Stimulated activated CD4-positive, alpha-beta T cell treated with anti-CD3 and anti-CD28 coated beads, Interleukin-4, amount 100 ng/mL, for 24 hours (primary cell): ENCODE data around the gene MEF2C.
"Not testable (repeated sequence)": the region's sequence is repeated elsewhere in the genome, so short reads cannot be mapped to it uniquely, and the experiment has no call there.

Experiments used
- DNase-seq: peaks from one replicate; pipeline ENCODE4 v3.0.0-alpha.2; 2020

Gene MEF2C

DNA sequence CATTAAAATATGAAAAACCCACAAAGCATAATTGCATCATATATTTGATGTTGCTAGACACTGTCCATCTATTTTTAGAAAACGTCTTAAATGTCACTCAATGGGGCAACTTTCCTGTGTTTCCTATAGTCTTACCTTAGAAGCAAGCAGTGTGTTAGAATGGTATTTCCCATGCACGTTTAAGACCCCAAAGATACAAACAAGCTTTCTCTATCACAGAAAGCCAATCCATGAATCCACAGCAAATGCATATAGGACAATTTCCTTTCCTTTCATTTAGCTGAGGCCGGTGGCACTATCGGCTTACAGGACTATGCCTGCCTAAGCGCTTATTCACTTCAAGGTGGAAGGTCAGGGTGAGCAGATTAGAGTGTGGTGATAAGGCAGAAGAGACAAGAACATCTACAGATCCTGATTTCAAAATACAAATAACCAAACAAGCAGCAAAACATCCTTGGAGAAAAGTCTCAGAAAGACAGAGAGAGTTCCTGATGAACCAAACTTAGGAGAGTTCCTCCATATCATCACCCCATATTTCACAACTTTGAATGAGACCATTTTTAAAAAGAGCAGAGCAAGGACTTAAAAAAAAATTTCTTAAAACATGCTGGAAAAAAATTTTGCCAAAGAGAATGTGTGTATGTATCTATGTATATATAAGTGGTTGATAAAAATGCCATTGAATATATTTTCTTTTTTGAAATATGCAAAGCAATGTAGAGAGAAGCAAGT lies 57.2 kb downstream of the MEF2C start:
- DNase-seq = no peak

DNA sequence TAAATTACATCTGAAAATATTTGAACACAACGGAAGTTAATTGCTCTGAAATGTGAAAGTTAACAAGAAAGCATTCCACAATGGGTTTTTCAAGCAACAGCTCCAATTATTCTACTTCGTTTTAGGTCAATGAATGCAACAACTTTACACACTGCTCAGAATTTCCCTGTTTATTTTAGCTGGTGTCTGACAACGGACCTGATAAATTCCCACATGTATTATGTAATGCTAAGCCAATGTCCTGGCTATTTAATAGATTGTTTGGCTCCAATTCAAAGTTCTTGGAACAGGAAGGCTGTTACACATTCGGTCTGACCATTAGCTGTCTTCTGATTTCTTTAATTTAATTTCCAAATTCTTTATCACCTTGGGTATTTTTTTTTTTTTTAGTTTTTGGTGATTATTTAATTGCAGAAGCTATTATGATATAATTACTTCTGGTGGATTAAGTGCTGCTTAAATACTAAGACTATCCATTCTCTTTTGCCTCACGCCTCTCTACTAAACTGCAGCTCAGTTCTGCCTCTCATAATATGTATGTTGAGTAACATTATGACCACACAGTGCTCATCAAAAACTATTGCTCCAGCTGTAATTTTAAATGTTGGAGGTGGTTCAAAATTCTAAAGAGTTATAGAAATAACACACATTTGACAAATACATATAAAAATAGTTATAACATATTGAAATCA lies 57.9 kb downstream of the MEF2C start:
- DNase-seq = no peak

DNA sequence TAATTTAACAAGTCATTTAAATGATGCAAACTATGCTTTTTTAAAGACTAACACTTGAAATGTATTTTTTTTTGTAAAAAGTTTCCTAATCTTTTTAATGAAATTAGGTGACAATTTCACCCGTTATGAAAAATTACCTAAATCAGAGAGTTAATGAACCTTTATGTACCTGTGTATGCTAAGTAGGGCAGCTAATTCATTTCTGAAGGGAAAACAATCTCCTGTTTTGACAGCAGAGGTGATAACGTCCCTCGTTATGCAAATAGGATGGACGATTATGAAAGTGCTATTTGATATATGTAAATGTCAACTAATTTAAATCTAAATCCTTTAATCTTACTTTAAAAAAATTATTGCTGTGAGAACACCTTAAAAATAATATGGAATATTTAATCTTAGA lies 58.8 kb downstream of the MEF2C start:
- DNase-seq = no peak

DNA sequence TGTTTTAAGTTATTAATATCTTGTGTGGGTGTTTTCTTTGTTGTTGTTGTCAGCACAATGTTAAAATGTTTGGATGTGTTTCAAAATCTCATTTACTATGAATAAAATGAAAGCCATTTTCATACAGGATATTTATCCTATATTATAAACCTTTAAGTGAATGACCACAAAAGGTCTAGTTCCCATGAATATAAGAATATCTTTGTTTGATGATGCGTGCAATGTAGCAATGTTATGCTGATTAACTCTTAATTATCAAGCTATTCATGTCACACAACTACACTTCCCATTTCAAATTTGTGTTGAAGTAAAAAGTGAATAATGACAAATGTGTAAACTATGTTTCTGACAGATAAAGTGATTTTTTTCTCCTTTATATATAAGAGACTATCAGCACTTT lies 59.8 kb downstream of the MEF2C start:
- no peak for DNase-seq

DNA sequence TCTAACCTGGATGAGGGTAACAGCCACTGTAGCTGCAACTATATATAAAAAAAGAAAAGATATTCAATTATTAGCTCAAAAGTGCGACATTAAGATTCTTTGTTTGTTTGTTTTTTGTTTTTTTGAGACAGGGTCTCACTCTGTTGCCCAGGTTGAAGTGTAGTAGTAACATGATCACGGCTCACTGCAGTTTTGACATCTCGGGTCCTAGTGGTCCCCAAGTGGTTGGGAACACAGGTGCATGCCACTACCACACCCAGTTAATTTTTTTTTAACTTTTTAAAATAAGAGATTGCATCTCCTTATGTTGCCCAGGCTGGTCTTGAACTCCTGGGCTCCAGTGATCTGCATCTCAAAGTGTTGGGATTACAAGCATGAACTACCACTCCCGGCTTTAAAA lies 61.8 kb downstream of the MEF2C start:
- no peak for DNase-seq

DNA sequence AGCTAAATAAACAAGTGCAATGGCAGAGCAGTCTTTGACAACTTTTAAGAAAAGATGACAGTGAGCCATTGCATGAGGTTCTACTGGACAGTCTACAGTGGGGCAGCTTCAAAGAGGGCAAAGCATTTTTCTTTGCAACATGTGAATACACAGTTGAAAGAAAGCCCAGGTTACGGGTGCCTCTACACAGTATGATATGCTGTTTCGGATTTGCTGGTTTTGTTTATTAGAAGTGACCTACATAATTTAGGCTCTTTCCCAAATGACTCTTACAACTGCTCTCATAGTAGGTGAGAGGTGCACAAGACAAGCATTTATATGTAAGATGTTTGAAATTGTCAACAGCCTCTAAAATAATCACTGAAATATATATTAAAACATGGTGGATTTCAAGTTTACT lies 62.4 kb downstream of the MEF2C start:
- no peak for DNase-seq

DNA sequence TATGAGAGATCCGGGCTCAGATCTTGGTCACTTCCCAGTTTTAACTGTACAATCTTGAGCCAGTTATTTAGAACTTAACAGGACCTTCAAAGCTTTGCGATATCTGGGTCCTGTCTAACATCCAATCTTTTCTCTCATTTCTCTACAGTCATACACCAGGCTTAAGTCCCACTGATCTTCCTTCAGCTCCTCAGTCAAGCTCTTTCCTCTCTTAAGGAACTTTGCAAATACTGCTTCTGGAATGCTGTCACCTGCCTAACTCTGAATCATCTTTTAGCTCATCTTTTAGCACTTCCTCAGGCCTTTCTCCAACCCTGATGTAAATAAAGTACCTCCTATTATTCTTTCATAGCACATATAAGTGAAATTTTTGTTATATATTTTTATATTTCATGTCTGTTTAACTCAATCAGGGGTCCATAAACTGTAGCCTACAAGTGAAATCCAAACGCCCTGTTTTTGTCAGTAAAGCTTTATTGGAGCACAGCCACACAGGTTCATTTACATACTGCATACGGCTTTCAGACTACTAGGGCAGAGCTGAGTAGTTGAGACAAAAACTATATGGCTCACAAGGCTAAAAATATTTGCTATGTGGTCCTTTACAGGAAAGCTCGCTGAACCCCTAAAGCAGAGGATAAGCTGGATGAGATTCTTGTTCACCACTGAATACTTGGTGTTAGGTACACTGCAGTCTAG lies 63.5 kb downstream of the MEF2C start:
- no peak for DNase-seq

DNA sequence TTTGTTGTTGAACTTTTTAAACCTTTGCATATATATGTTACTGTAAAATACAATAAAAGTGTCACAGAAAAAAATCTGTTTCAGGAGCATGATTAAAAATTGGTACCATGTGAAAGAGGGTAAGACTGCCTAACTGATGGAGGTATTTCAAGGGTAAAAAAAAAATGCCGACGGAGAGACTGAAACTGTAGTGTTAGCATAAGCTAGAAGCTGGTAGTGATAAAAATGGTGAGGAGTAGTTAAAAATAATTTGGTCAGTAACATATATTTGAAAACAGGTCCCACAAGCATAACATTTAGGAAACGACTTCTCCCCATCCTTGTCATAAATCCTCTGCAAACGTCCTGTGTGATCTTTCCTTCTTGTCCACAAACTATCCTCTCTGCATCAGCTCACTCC lies 64.7 kb downstream of the MEF2C start:
- DNase-seq = no peak

DNA sequence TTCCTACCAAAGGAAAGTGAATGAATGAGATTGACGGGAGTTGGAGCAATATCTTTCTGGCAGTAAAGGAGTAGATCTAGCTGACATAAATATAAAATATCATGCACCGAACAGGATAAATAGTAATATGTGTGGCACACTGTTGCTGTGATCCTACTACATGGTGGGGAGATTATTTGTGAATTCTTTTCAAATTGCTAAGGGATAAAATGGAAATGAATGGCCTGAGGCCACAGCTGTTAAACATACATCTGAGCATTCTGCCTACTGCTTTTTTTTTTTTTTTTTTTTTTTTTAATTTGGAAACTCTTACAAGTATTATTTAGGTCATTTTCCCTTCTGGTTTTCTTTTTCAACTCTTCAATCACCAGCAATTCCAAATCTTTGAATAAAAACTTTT lies 66.8 kb downstream of the MEF2C start:
- DNase-seq = no peak

DNA sequence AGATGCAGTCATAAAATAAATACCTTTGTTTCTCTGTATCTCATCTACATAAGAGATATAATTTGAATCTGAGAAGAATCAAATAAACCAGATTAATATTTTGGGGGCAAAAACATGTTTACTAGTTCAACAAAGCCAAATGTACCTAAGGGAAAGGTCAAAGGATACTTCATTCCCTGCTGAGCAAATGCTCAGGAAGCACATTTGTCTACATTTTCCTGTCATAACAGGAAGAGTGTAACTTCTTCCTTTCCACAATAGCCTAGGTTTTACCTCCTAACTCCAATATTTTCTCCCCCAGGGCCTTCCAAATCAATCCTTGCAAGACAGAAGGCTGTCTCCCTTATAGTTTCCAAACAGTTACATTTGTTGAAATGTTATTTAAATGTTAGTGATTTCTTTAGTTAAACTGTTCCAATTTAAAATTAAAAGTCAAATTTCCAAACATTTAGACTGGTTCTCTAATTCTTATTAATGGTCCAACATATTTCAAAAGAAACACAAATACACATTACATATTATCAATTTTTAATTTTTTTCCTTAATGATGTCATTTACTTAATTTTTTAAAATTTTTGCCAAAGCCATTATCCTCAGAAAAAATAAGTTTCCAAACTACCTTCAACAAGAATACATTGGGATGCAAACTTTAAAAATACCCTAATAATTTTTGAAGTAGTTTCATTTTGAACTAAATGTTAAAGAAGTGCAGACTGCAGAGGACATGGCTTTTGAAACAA lies 67.8 kb downstream of the MEF2C start:
- no peak for DNase-seq

DNA sequence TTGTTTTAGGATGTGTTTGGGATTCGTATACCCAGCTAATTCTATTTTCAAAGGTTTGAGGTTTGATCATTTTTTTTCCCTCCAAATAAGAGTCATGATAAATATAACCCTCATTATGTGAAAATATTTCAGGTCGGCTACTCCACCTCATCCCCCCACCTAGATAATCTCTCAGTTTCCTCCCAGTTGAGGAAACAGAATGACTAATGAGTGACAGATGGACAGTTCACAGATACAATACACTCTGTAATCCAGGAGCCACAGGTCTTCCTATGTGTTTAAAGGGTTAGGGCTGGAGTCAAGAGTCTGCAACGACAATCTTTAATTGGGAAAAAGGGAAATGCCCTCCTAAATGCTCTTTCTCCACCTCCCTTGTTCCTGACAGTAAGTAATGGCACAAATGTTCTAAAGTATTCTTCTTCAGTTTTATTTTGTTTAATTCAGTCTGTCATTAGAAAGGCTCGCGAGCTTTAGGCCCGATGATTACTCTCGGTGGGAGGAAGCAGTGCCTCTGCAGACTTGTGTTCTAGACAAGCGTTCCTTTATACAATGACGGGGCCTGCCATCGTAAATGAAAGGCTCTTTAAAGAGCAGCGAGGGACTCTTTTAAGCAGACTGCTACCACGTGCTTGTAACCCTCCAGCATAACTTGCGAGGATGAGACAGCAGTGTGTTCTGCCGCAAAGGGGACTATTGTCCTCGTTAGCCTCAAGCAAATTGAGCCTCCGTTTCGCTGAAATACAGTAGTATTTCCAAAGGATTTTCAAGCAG lies 69.0 kb downstream of the MEF2C start:
- DNase-seq = no peak

DNA sequence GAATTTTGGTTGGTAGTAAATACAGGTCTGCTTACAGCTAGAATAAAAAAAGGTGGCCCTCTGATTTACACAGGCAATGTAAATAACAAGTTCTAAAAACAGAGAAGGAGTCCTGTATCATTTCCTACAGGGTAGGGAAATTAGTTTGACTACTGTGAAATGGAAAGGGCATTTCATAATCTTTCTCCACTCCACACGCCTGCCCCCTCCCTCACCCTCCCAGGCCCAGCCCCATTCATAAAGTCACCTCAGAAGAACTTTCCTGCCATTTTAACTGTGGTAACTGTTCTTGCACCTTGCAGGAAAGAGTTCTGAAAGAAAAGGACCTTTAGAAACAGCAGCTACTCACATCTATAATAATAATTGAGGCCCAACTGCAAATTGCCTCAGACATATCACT lies 69.7 kb downstream of the MEF2C start:
- no peak for DNase-seq

DNA sequence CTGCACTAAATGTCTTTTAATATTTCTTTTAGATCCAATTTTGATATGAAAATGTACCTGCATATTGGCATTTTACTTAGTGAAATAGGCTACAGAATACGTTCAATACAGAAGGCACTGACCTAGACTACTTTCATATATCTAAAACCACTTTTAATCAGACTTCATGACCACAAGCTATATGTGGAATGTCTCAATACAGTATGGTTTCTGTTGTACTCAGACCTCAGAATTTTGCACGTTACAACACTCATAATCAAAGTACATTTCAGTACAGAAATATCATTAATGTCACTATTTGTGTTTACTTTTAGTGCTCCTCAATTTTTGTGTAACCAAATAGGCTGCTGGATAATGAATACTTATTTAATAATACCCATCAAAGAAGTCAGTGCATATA lies 74.8 kb downstream of the MEF2C start:
- no peak for DNase-seq

DNA sequence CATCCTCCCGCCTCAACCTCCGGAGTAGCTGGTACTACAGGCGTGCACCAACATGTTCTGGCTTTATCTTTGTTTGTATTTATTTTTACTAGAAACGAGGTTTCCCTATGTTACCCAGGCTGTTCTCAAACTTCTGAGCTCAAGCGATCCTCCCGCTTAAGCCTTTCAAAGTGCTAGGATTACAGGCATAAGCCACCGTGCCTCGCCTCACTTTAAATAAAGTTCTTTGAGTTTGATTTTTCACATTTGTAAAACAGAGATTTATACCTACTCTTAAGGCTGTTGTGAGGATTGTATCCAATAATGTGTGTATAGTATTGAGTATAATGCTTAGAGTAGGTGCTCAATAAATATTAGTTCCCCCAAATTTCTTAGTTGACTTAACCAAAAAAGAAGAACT lies 75.7 kb downstream of the MEF2C start:
- DNase-seq = no peak

DNA sequence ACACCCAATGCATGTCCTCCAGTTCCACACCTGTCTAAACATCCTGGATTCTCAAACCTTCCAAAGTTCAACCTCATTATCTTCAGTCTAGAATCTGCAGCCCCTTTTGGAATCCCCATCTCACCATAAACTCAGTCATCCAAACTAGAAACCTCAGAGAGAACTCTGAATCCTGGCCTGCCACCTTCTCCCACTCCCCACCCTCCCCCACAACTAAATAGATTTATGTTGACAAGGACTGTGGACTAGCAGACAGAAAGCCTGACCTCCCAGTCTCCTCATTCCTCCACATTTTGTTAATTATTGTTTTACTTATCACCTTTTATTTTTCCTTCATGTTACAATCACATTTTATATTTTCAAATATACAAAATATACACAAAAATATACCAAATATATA lies 76.6 kb downstream of the MEF2C start:
- DNase-seq = no peak

DNA sequence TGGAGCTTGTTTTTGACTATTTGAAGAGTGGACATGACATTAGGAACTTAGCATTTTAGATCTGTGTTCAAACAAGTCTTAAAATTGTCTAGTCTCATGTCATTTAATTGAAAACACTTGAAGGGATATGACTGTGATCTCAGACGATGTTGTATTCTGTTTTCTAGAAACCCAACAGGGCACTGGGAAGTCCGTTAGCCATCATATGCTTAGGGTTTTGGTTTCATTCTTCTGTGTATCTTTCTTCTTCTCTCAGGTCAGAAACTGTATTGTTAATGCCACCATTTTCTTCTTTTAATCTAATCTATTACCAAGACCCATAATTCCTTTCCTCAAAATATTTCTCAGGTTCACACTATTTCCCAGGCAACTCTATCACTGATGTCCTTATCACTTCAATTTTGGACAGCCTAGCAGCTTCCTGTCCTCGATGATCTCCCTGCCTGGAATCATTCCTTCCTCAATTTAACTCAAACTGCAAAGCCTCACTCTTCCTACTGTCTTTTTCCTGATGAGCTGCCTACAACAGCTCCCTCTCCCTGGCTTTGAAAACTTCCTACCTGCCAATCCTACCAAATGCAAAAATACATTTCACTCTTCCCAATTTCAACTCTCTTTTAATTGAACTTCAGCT lies 77.7 kb downstream of the MEF2C start:
- DNase-seq = no peak

DNA sequence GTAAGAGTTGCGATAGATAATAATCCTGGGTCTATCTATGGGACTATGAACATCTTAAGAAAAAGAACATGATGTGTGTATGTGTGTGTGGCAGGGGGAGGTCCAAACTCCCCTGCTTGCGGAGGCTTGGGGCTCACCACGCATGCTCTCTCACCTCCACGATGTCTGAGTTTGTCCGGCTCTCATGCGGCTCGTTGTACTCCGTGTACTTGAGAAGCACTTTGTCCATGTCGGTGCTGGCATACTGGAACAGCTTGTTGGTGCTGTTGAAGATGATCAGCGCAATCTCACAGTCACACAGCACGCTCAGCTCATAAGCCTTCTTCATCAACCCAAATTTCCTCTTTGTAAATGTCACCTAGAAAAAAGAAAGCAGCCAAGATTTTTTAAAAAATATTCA lies 78.5 kb downstream of the MEF2C start:
- DNase-seq = no peak

DNA sequence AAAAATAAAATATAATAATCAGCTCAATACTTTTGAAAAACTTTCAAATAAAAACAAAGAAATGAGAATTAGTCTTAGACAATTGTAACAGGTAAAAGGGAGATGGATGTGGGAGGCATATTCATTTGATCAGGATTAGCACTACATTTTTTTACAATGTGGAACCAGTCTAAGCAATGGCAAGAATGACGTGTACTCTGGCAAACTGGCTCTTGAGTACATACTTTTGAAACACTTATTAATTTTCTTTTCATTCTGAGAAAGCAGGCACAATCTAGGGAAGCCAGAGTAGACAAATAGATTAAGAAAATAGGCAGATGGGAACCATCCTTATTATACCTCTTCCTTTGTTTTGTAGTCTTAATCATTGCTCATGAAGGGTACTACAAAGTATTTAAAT lies 79.7 kb downstream of the MEF2C start:
- no peak for DNase-seq

DNA sequence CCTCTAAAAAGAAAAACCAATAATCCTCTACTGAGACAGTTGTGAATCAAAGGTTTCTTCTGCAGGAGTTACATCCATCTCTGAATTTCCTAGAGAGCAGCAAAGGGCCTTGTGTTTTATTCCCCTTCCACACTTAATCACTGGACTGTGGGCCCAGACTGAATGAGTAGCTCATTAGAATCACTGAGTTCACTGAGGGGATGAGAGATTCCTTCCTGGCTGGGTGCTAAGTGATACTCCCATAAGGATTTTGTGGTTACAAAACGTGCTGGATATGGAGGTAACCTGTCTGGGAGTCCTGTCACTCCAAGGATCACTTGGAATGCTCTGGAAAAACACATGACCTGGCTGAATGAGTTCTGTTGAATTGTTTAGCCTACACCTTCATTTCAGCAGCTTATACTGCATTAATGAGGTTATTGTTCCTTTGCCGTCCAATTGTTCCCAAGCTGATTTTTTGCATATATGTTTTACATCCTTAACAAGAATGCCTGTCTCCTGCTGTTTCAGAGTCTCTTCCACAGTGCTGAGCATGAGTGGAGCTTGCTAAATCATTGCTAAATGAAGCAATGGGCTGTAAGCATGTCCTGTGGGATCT lies 82.9 kb downstream of the MEF2C start:
- DNase-seq = no peak

DNA sequence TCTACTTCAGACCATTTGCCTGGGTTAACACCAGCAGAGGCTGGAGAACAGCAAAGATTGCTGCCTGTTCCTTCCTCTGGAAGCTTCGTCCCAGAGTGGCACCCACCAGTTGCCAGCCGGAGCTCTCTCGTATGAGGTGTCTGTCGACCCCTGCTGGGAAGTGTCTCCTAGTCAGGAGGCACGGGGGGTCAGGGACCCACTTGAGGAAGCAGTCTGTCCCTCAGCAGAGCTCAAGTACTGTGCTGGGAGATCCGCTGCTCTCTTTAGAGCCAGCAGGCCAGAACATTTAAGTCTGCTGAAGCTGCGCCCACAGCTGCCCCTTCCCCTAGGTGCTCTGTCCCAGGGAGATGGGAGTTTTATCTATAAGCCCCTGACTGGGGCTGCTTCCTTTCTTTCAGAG lies 84.1 kb downstream of the MEF2C start:
- not testable (repeated sequence) for DNase-seq

DNA sequence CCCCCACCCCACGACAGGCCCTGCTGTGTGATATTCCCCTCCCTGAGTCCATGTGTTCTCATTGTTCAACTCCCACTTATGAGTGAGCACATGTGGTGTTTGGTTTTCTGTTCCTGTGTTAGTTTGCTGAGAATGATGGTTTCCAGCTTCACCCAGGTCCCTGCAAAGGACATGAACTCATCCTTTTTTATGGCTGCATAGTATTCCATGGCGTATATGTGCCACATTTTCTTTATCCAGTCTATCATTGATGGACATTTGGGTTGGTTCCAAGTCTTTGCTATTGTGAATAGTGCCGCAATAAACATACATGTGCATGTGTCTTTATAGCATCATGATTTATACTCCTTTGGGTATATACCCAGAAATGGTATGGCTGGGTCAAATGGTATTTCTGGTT lies 89.2 kb downstream of the MEF2C start:
- DNase-seq = not testable (repeated sequence)
